Uterus (tissue), 2 donors: ENCODE measurements around the gene C1orf198.

Experiments used
- POLR2A ChIP-seq, 2 donors: fragments of 450-650 bp; IDR thresholded peaks; one replicate each; pipeline ENCODE4 v1.6.1; 2016; ENCODE audit warnings: antibody characterized with exemption in 2 of 2, mild to moderate bottlenecking in 1 of 2, moderate library complexity in 1 of 2
- TF ChIP-seq, protein P1 (sequence below), 4 experiments: fragments of 200-600 bp in 2 of 4; fragments of 450-650 bp in 2 of 4; sonication (generic) in 2 of 4; IDR thresholded peaks; one replicate each; pipeline ENCODE4 v1.5.1; 2016 to 2019; ENCODE audit warnings: antibody characterized with exemption in 4 of 4, mild to moderate bottlenecking in 2 of 4, moderate library complexity in 1 of 4

DNA sequence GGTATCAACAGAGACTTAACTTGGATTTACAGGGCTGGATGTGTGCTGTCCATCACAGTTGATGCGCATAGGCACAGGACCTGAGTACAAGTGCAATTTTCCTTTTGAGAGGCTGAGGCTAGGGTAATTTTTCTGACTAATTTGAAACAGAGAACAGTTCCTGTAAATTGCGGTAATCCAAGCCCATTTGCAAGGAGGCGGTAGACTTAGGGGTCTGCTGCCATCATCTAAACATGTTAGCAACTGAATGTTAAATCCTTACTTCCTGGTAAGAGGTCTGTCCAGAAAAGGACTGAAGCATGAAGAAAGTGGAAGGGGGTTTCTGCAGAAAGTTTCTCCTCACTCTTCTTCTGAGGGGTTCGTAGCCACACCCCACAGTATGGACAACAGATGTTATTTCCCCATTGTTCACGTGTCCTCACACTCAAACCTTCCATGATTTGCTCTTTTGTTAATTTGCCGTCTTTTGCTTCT lies 23.7 kb upstream of the C1orf198 start:
- TF ChIP-seq, protein P1, sequence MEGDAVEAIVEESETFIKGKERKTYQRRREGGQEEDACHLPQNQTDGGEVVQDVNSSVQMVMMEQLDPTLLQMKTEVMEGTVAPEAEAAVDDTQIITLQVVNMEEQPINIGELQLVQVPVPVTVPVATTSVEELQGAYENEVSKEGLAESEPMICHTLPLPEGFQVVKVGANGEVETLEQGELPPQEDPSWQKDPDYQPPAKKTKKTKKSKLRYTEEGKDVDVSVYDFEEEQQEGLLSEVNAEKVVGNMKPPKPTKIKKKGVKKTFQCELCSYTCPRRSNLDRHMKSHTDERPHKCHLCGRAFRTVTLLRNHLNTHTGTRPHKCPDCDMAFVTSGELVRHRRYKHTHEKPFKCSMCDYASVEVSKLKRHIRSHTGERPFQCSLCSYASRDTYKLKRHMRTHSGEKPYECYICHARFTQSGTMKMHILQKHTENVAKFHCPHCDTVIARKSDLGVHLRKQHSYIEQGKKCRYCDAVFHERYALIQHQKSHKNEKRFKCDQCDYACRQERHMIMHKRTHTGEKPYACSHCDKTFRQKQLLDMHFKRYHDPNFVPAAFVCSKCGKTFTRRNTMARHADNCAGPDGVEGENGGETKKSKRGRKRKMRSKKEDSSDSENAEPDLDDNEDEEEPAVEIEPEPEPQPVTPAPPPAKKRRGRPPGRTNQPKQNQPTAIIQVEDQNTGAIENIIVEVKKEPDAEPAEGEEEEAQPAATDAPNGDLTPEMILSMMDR (IDR thresholded peaks at IDR 0.05): no peak
- no peak for TF ChIP-seq POLR2A (IDR thresholded peaks at IDR 0.05)
